ENCODE results near the gene CNPY1.

CNPY1 gene

GRCh38 chr7:155544485-155544884 lies 1.9 kb downstream of the CNPY1 start:
- Mint-ChIP-seq H3K9me3 (no peaks in the 10 kb centered on the region), H3K4me1 (peaks cover 16% of the 10 kb centered on the region), H3K36me3 (ENCODE audit: low read depth) (no peaks in the 10 kb centered on the region), H3K27me3 (ENCODE audit: low read depth, poor library complexity) (peaks cover 19% of the 10 kb centered on the region), H3K4me3 (no peak overlapping the region), H3K27ac (no peak overlapping the region)
- DNase-seq = no peak
- TF ChIP-seq CTCF (IDR thresholded peaks at IDR 0.05) = no peak

- H3K4me3 Mint-ChIP-seq = no peak overlapping the region
- no peak overlapping the region for H3K27ac Mint-ChIP-seq
- no peaks in the 10 kb centered on the region for H3K36me3 Mint-ChIP-seq (ENCODE audit: low read depth)
- no peak for TF ChIP-seq CTCF (IDR thresholded peaks at IDR 0.05)
- peaks cover 19% of the 10 kb centered on the region for H3K27me3 Mint-ChIP-seq (ENCODE audit: low read depth, poor library complexity)
- peaks cover 19% of the 10 kb centered on the region for H3K4me1 Mint-ChIP-seq
- H3K9me3 Mint-ChIP-seq = no peaks in the 10 kb centered on the region
- no peak for DNase-seq
Observed at GRCh38 chr7:155543926-155544325, 2.4 kb downstream of the CNPY1 start.

- Mint-ChIP-seq H3K4me3 (no peak overlapping the region), H3K27ac (no peak overlapping the region), H3K9me3 (no peaks in the 10 kb centered on the region), H3K4me1 (peaks cover 19% of the 10 kb centered on the region), H3K36me3 (ENCODE audit: low read depth) (no peaks in the 10 kb centered on the region), H3K27me3 (ENCODE audit: low read depth, poor library complexity) (peaks cover 23% of the 10 kb centered on the region)
- no peak for TF ChIP-seq CTCF (IDR thresholded peaks at IDR 0.05)
- no peak for DNase-seq
Observed at GRCh38 chr7:155543011-155543876, 3.1 kb downstream of the CNPY1 start.

- Mint-ChIP-seq H3K27ac (no peak overlapping the region), H3K36me3 (ENCODE audit: low read depth) (no peaks in the 10 kb centered on the region), H3K27me3 (ENCODE audit: low read depth, poor library complexity) (peaks cover 30% of the 10 kb centered on the region)
Observed at GRCh38 chr7:155541986-155542675, 4.2 kb downstream of the CNPY1 start.

GRCh38 chr7:155540553-155540952 lies 5.8 kb downstream of the CNPY1 start:
- no peaks in the 10 kb centered on the region for H3K9me3 Mint-ChIP-seq

More at GRCh38 chr7:155541986-155542675, 4.2 kb downstream of the CNPY1 start:
- Mint-ChIP-seq H3K4me3 (no peak overlapping the region), H3K4me1 (peaks cover 19% of the 10 kb centered on the region), H3K9me3 (no peaks in the 10 kb centered on the region)
- TF ChIP-seq CTCF (IDR thresholded peaks at IDR 0.05) = no peak
- DNase-seq = no peak

More at GRCh38 chr7:155540553-155540952, 5.8 kb downstream of the CNPY1 start:
- no peak for TF ChIP-seq CTCF (IDR thresholded peaks at IDR 0.05)
- Mint-ChIP-seq H3K27me3 (ENCODE audit: low read depth, poor library complexity) (peaks cover 37% of the 10 kb centered on the region), H3K4me3 (no peak overlapping the region), H3K36me3 (ENCODE audit: low read depth) (no peaks in the 10 kb centered on the region), H3K4me1 (peaks cover 19% of the 10 kb centered on the region), H3K27ac (no peak overlapping the region)
- no peak for DNase-seq
